GM19035 (cell line): Measurements from ENCODE around the gene PRDM7.
"Not testable (repeated sequence)": the region's sequence is repeated elsewhere in the genome, so short reads cannot be mapped to it uniquely, and the experiment has no call there.

Source experiments
- ATAC-seq: cut with Tn5 transposase; IDR thresholded peaks from one replicate; pipeline ENCODE4 v1.9.1; 2021; ENCODE audit not compliant: unreplicated experiment

PRDM7 gene

GRCh38 chr16:90072442-90073105 is 4.6 kb downstream of the PRDM7 start:
- no peak for ATAC-seq

GRCh38 chr16:90070440-90070839 is 6.7 kb downstream of the PRDM7 start:
- ATAC-seq: no peak

GRCh38 chr16:90061437-90061836 is 15.7 kb downstream of the PRDM7 start:
- ATAC-seq: no peak

GRCh38 chr16:90057738-90058173 is 19.4 kb downstream of the PRDM7 start:
- no peak for ATAC-seq

- not testable (repeated sequence) for ATAC-seq
These were observed 20.6 kb downstream of the PRDM7 start for GRCh38 chr16:90056521-90056920.

GRCh38 chr16:90055371-90055770 is 21.8 kb downstream of the PRDM7 start:
- no peak for ATAC-seq

GRCh38 chr16:90054554-90054953 is 22.6 kb downstream of the PRDM7 start:
- no peak for ATAC-seq

- no peak for ATAC-seq
These were observed 23.1 kb downstream of the PRDM7 start for GRCh38 chr16:90053902-90054500.

GRCh38 chr16:90050969-90051368 is 26.2 kb downstream of the PRDM7 start:
- no peak for ATAC-seq

- no peak for ATAC-seq
These were observed 28.3 kb downstream of the PRDM7 start for GRCh38 chr16:90048737-90049330.

GRCh38 chr16:90048347-90048722 is 28.8 kb downstream of the PRDM7 start:
- no peak for ATAC-seq

- no peak for ATAC-seq
These were observed 29.3 kb downstream of the PRDM7 start for GRCh38 chr16:90047714-90048346.

- no peak for ATAC-seq
These were observed 30.0 kb downstream of the PRDM7 start for GRCh38 chr16:90046971-90047713.

- no peak for ATAC-seq
These were observed 30.8 kb downstream of the PRDM7 start for GRCh38 chr16:90046122-90046970.

GRCh38 chr16:90044111-90044551 is 33.0 kb downstream of the PRDM7 start:
- ATAC-seq: no peak

GRCh38 chr16:90043526-90043925 is 33.6 kb downstream of the PRDM7 start:
- no peak for ATAC-seq

GRCh38 chr16:90042946-90043514 is 34.1 kb downstream of the PRDM7 start:
- no peak for ATAC-seq

GRCh38 chr16:90041896-90042473 is 35.1 kb downstream of the PRDM7 start:
- no peak for ATAC-seq

GRCh38 chr16:90040152-90041023 is 36.7 kb downstream of the PRDM7 start:
- no peak for ATAC-seq
